ENCODE measurements around the gene ARHGEF4. TPM values are rescaled to one million over a fixed set of nuclear protein-coding genes. Genes with fewer than 3 reads are reported as not detected.

Gene ARHGEF4
- polyA plus RNA-seq, 3 donors = 0.05 TPM; not detected in 2

DNA sequence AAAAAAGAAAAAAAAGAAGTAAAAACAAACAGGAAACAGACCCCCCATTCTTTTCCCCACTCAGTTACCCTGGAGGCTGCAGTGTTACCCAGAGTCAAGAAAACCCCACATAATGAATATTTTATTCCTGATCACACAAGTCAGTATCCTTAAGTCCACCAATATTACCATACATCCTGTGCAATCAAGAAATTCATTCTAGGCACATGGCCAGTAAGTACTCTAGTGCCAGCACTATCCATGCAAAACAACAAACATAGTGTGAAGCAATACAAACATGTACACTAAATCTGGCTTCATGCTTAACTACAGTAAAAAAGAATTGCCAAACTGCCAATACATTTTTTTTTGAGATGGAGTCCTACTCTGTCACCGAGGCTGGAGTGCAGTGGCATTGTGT, 145.0 kb downstream of the ARHGEF4 start:
- Histone ChIP-seq H3K4me1 (ENCODE audit: control insufficient read depth in 1 of 2, insufficient read depth in 2 of 2, low read length in 2 of 2) (peaks cover 21 to 35% of the 10 kb centered on the region in 2 donors), H3K4me3 (replicated peaks in 1 of 3; ENCODE audit: low read depth in 2 of 3, low read length in 3 of 3) (no peak overlapping the region), H3K36me3 (replicated peaks in 1 of 2; ENCODE audit: control insufficient read depth in 1 of 2, insufficient read depth in 2 of 2, low read length in 2 of 2) (no peaks in the 10 kb centered on the region), H3K27me3 (ENCODE audit: control insufficient read depth in 2 of 2, insufficient read depth in 2 of 2, low read length in 2 of 2) (no peaks in the 10 kb centered on the region), H4K20me1 (ENCODE audit: insufficient read depth, low read length) (no peaks in the 10 kb centered on the region), H3K9me3 (replicated peaks in 1 of 2; ENCODE audit: control insufficient read depth in 1 of 2, insufficient read depth in 1 of 2, low read length in 2 of 2) (peaks cover 16 to 35% of the 10 kb centered on the region in 2 donors), H2AFZ (ENCODE audit: insufficient read depth, low read depth, low read length, poor library complexity, severe bottlenecking) (peak overlapping the region; percentile 34), H3K9ac (ENCODE audit: insufficient read depth, low read length, poor library complexity, severe bottlenecking) (no peak overlapping the region), H3K4me2 (replicated peaks; ENCODE audit: extremely low read depth, low read length, poor library complexity, severe bottlenecking) (no peak overlapping the region), H3K27ac (ENCODE audit: low read depth in 1 of 2, low read length in 2 of 2) (no peak overlapping the region), H3K79me2 (ENCODE audit: insufficient read depth, low read length) (peaks cover 10% of the 10 kb centered on the region)
- TF ChIP-seq, protein P1, sequence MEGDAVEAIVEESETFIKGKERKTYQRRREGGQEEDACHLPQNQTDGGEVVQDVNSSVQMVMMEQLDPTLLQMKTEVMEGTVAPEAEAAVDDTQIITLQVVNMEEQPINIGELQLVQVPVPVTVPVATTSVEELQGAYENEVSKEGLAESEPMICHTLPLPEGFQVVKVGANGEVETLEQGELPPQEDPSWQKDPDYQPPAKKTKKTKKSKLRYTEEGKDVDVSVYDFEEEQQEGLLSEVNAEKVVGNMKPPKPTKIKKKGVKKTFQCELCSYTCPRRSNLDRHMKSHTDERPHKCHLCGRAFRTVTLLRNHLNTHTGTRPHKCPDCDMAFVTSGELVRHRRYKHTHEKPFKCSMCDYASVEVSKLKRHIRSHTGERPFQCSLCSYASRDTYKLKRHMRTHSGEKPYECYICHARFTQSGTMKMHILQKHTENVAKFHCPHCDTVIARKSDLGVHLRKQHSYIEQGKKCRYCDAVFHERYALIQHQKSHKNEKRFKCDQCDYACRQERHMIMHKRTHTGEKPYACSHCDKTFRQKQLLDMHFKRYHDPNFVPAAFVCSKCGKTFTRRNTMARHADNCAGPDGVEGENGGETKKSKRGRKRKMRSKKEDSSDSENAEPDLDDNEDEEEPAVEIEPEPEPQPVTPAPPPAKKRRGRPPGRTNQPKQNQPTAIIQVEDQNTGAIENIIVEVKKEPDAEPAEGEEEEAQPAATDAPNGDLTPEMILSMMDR (IDR thresholded peaks at IDR 0.05) = no peak
- Mint-ChIP-seq H3K27me3 (ENCODE audit: low read depth in 3 of 3) (peaks cover 0 to 4% (median 4%) of the 10 kb centered on the region in 3 donors), H3K27ac (peak overlapping the region in 2 of 7 donors; percentile 13 to 62), H3K4me3 (no peak overlapping the region), H3K9me3 (peaks cover 13 to 23% (median 17%) of the 10 kb centered on the region in 7 donors), H3K36me3 (peaks cover 2 to 7% of the 10 kb centered on the region in 2 donors), H3K4me1 (peaks cover 28% of the 10 kb centered on the region)
- intact Hi-C loops (cut with micrococcal nuclease) = no loop called here
- no peak for DNase-seq
- WGBS (ENCODE audit: insufficient coverage) = 100% methylated on average over 1 of the region's 1 CpG

DNA sequence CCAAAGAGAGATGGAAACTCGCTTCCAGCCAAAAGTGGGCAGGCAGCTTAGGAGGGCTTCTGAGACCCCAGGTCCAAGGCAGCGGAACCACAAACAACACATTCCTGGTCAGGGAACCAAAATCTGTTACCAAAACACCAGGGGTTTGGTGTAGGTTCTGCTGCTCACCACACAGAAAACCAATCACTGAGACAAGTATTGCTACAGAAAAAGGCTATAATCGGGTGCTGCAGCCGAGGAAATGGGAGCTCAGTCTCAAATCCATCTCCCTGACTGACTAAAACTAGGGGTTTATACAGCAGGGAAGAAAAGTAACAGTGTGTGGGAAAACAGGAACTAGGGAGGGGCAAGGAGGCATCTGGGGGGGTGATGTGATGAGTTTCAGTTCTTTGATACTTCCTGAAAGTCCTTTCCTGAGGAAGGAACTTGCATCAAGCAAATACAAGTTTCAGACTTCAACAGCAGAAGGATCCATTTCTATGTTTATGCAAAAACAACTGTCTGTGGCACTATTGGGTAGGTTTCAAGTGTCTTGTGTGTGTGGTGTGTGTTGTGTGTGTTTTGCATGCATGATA, 148.6 kb downstream of the ARHGEF4 start:
- peak overlapping the region; percentile 62 for H2AFZ ChIP-seq (ENCODE audit: insufficient read depth, low read depth, low read length, poor library complexity, severe bottlenecking)
- intact Hi-C loops (cut with micrococcal nuclease) = no loop called here
- H3K27ac Mint-ChIP-seq = peak overlapping the region in 6 of 7 donors; percentile 10 to 85 (median 70)
- peaks cover 27 to 50% of the 10 kb centered on the region in 2 donors for H3K4me1 ChIP-seq (ENCODE audit: control insufficient read depth in 1 of 2, insufficient read depth in 2 of 2, low read length in 2 of 2)
- peaks cover 13 to 24% (median 19%) of the 10 kb centered on the region in 7 donors for H3K9me3 Mint-ChIP-seq
- H3K36me3 Mint-ChIP-seq = peaks cover 2 to 12% of the 10 kb centered on the region in 2 donors
- H3K27me3 Mint-ChIP-seq (ENCODE audit: low read depth in 3 of 3) = peaks cover 2 to 7% (median 2%) of the 10 kb centered on the region in 3 donors
- peaks cover 43% of the 10 kb centered on the region for H3K4me1 Mint-ChIP-seq
- H3K4me3 Mint-ChIP-seq = peak overlapping the region; percentile 56 to 80
- peak overlapping the region; percentile 85 for H3K4me2 ChIP-seq (replicated peaks; ENCODE audit: extremely low read depth, low read length, poor library complexity, severe bottlenecking)
- H3K9me3 ChIP-seq (replicated peaks in 1 of 2; ENCODE audit: control insufficient read depth in 1 of 2, insufficient read depth in 1 of 2, low read length in 2 of 2) = peaks cover 0 to 29% of the 10 kb centered on the region in 2 donors
- H3K4me3 ChIP-seq (replicated peaks in 1 of 3; ENCODE audit: low read depth in 2 of 3, low read length in 3 of 3) = peak overlapping the region; percentile 19 to 83 (median 50)
- 100% methylated on average over 2 of the region's 4 CpGs for WGBS (ENCODE audit: insufficient coverage)
- no peaks in the 10 kb centered on the region for H3K27me3 ChIP-seq (ENCODE audit: control insufficient read depth in 2 of 2, insufficient read depth in 2 of 2, low read length in 2 of 2)
- no peak overlapping the region for H3K9ac ChIP-seq (ENCODE audit: insufficient read depth, low read length, poor library complexity, severe bottlenecking)
- H3K79me2 ChIP-seq (ENCODE audit: insufficient read depth, low read length) = peaks cover 14% of the 10 kb centered on the region
- H3K27ac ChIP-seq (ENCODE audit: low read depth in 1 of 2, low read length in 2 of 2) = peak overlapping the region; percentile 57 to 72
- peak; percentile 44 to 54 (median 51) for DNase-seq
- no peaks in the 10 kb centered on the region for H4K20me1 ChIP-seq (ENCODE audit: insufficient read depth, low read length)
- no peaks in the 10 kb centered on the region for H3K36me3 ChIP-seq (replicated peaks in 1 of 2; ENCODE audit: control insufficient read depth in 1 of 2, insufficient read depth in 2 of 2, low read length in 2 of 2)
- TF ChIP-seq, protein P1 (IDR thresholded peaks at IDR 0.05) = no peak

Measured in CD14-positive monocyte (primary cell).